Adrenal gland (tissue), 5 donors: ENCODE data around the gene SDK1.

Experiments used
- POLR2A ChIP-seq, 2 donors: fragments of 450-650 bp; IDR thresholded peaks; one replicate each; pipeline ENCODE4 v1.6.1; 2017; ENCODE audit warnings: antibody characterized with exemption in 2 of 2, mild to moderate bottlenecking in 2 of 2, moderate library complexity in 1 of 2
- TF ChIP-seq, protein P1 (sequence below), 6 experiments: fragments of 450-650 bp in 4 of 6; fragments of 200-600 bp in 2 of 6; sonication (generic) in 1 of 6; IDR thresholded peaks; 1 replicate in 5 of 6; 2 replicates in 1 of 6; pipeline versions ENCODE4 v1.5.1 to v1.8.0; 2016 to 2021; ENCODE audit warnings: antibody characterized with exemption in 6 of 6, mild to moderate bottlenecking in 2 of 6, moderate library complexity in 1 of 6
- donor health status: DM: no; HTN: no; CAD: no.

DNA sequence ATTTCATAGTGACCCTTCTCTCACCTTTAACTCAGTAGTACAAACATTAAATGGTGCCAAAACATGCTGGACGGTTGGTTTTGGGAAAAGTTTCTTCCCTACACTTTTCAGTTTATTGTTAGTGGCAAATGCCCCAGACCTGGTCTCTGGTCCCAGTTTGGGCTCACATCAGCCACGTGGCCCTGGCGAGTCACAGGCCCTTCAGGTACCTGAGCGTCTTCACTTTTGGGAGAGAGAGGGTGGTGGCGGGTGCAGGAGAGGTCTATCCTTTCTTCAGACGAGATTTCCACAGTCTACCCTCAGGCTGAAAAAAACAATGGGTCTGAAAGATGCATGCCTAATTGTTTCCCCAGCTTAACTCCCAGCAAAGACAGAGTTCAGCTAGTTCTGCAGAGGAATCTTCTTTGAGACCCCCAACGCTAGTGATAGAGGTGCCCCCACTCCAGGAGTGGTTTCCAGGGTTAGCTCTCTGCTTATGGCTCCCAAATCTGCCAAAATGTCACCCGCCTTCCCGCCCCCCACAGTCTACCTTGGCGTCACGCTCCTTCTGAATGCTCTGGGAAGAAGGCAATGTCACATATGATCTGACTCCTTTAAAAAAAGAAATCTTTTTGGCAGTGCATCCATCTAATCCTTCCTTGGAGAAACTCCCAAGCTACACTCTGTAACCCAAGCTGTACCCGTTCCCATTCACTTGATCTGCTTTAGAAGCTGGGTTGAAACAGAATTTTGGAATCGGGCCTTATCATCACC, 996.3 kb downstream of the SDK1 start:
- TF ChIP-seq, protein P1, sequence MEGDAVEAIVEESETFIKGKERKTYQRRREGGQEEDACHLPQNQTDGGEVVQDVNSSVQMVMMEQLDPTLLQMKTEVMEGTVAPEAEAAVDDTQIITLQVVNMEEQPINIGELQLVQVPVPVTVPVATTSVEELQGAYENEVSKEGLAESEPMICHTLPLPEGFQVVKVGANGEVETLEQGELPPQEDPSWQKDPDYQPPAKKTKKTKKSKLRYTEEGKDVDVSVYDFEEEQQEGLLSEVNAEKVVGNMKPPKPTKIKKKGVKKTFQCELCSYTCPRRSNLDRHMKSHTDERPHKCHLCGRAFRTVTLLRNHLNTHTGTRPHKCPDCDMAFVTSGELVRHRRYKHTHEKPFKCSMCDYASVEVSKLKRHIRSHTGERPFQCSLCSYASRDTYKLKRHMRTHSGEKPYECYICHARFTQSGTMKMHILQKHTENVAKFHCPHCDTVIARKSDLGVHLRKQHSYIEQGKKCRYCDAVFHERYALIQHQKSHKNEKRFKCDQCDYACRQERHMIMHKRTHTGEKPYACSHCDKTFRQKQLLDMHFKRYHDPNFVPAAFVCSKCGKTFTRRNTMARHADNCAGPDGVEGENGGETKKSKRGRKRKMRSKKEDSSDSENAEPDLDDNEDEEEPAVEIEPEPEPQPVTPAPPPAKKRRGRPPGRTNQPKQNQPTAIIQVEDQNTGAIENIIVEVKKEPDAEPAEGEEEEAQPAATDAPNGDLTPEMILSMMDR (IDR thresholded peaks at IDR 0.05): no peak
- no peak for TF ChIP-seq POLR2A (IDR thresholded peaks at IDR 0.05)
